Esophagus squamous epithelium (tissue), 5 donors: ENCODE data around the gene CDKN2A. TPM values are rescaled to one million over a fixed set of nuclear protein-coding genes. Genes with fewer than 3 reads are reported as not detected.

Experiments
- DNase-seq: peaks from one replicate; lab custom pipeline; 2025; lab: John Stamatoyannopoulos, UW
- H3K27ac ChIP-seq, 4 donors: fragments of 200-600 bp; sonication (generic); one replicate each; pipeline ENCODE4 v1.5.1; 2016 to 2019; ENCODE audit warnings: mild to moderate bottlenecking in 1 of 4
- H3K27me3 ChIP-seq, 4 donors: fragments of 200-600 bp; sonication (generic); 1 replicate in 3 of 4; 2 replicates in 1 of 4; pipeline versions ENCODE4 v1.5.1 to v1.6.0; 2017 to 2021; ENCODE audit warnings: antibody characterized with exemption in 1 of 4
- H3K36me3 ChIP-seq, 3 donors: fragments of 200-600 bp; sonication (generic); one replicate each; pipeline ENCODE4 v1.5.1; 2016 to 2019
- H3K4me1 ChIP-seq, 3 donors: fragments of 200-600 bp; sonication (generic); one replicate each; pipeline ENCODE4 v1.5.1; 2017 to 2019
- H3K4me3 ChIP-seq, 4 donors: fragments of 200-600 bp; sonication (generic); 1 replicate in 3 of 4; 2 replicates in 1 of 4; pipeline ENCODE4 v1.5.1; 2016 to 2019; ENCODE audit warnings: mild to moderate bottlenecking in 2 of 4, moderate library complexity in 1 of 4
- H3K9me3 ChIP-seq, 3 donors: fragments of 200-600 bp; sonication (generic); one replicate each; pipeline ENCODE4 v1.5.1; 2016 to 2019
- POLR2A ChIP-seq, 4 donors: fragments of 450-650 bp; IDR thresholded peaks; one replicate each; pipeline ENCODE4 v1.6.1; 2017; ENCODE audit warnings: antibody characterized with exemption in 4 of 4, mild to moderate bottlenecking in 4 of 4, moderate library complexity in 3 of 4
- WGBS, 2 donors: methylation state at CpG; one replicate each; pipeline ENCODE4 v1.1.5; 2018; 5-methylcytosine and 5-hydroxymethylcytosine counted together
- intact Hi-C: fragments of 100-400 bp; cut with DNase I; formaldehyde crosslinking; loops from one replicate; pipeline ENCODE4 v1.15.0; 2022
- total RNA-seq, 4 donors: library from RNA; depleted of rRNA; stranded (reverse); fragments of >200 nt; gene quantifications; one replicate each; pipeline ENCODE4 v1.1.0, GENCODE V29; 2016
- TF ChIP-seq, protein P1 (sequence below), 6 experiments: fragments of 450-650 bp in 4 of 6; fragments of 200-600 bp in 2 of 6; sonication (generic) in 2 of 6; IDR thresholded peaks; one replicate each; pipeline ENCODE4 v1.5.1; 2016 to 2019; ENCODE audit warnings: antibody characterized with exemption in 6 of 6, mild to moderate bottlenecking in 4 of 6, moderate library complexity in 4 of 6
- donor health status: DM: yes; HTN: yes; CAD: no.

CDKN2A gene
- total RNA-seq, 4 donors from 2014 or later: 1.5 to 20.2 (median 7.1) TPM

- intact Hi-C loops: no loop called here
- 90 to 100% methylated on average over 1 to 2 of the region's 2 CpGs for WGBS, 2 donors
- TF ChIP-seq, protein P1, sequence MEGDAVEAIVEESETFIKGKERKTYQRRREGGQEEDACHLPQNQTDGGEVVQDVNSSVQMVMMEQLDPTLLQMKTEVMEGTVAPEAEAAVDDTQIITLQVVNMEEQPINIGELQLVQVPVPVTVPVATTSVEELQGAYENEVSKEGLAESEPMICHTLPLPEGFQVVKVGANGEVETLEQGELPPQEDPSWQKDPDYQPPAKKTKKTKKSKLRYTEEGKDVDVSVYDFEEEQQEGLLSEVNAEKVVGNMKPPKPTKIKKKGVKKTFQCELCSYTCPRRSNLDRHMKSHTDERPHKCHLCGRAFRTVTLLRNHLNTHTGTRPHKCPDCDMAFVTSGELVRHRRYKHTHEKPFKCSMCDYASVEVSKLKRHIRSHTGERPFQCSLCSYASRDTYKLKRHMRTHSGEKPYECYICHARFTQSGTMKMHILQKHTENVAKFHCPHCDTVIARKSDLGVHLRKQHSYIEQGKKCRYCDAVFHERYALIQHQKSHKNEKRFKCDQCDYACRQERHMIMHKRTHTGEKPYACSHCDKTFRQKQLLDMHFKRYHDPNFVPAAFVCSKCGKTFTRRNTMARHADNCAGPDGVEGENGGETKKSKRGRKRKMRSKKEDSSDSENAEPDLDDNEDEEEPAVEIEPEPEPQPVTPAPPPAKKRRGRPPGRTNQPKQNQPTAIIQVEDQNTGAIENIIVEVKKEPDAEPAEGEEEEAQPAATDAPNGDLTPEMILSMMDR (IDR thresholded peaks at IDR 0.05): no peak
- no peak for TF ChIP-seq POLR2A (IDR thresholded peaks at IDR 0.05)
- no peaks in the 10 kb centered on the region for H3K36me3 ChIP-seq
- H3K4me1 ChIP-seq: no peaks in the 10 kb centered on the region
- no peak overlapping the region for H3K27ac ChIP-seq
- H3K4me3 ChIP-seq: no peak overlapping the region
- H3K9me3 ChIP-seq: peaks cover 0 to 3% (median 0%) of the 10 kb centered on the region in 3 donors
- DNase-seq: no peak
- peaks cover 0 to 35% (median 0%) of the 10 kb centered on the region in 4 donors for H3K27me3 ChIP-seq
Observed at GRCh38 chr9:21958833-21959232, 35.4 kb downstream of the CDKN2A start.

GRCh38 chr9:21945606-21946005, 48.6 kb downstream of the CDKN2A start:
- no peaks in the 10 kb centered on the region for H3K9me3 ChIP-seq
- WGBS, 2 donors: 50 to 100% methylated on average over 1 of the region's 2 CpGs
- no peaks in the 10 kb centered on the region for H3K27me3 ChIP-seq
- DNase-seq: no peak
- H3K36me3 ChIP-seq: no peaks in the 10 kb centered on the region
- H3K4me3 ChIP-seq: no peak overlapping the region
- intact Hi-C loops: no loop called here
- no peaks in the 10 kb centered on the region for H3K4me1 ChIP-seq
- H3K27ac ChIP-seq: no peak overlapping the region
- TF ChIP-seq, protein P1 (IDR thresholded peaks at IDR 0.05): no peak
- no peak for TF ChIP-seq POLR2A (IDR thresholded peaks at IDR 0.05)

GRCh38 chr9:21943464-21943863, 50.7 kb downstream of the CDKN2A start:
- Histone ChIP-seq H3K9me3 (no peaks in the 10 kb centered on the region), H3K36me3 (no peaks in the 10 kb centered on the region), H3K4me1 (no peaks in the 10 kb centered on the region), H3K27ac (no peak overlapping the region), H3K4me3 (no peak overlapping the region), H3K27me3 (no peaks in the 10 kb centered on the region)
- 73 to 88% methylated on average over 4 of the region's 4 CpGs for WGBS, 2 donors
- intact Hi-C loops: no loop called here
- DNase-seq: no peak
- TF ChIP-seq POLR2A (IDR thresholded peaks at IDR 0.05): no peak
- TF ChIP-seq, protein P1 (IDR thresholded peaks at IDR 0.05): no peak

DNA sequence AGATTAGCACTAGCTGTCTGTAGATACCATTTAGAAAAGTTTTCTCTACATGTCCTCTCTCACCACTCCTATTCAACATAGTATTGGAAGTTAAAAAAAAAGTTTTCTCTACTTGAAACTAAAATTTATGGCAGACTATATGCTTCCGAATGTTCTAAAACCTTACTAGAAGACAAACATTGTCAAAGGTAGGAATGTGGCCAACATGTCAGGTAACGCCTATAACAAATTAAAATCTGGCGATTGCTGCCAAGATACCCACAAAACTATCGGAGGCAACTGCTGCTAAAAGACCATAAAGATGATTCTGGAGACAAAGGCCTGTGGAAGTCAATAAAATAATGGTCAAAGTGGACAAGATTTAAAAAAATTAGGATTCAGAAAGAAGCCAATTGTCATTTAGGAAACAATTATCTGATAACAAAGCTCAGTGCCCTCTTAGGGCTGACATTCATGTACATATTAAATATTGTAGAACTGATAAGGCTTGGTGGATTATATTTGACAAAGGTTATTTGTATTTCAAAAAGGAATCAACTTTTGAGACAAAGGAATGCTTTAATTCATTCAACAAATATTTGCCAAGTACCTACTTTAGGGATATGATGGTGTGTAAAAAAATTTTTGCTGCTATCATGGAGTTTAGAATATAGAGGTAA, 52.7 kb downstream of the CDKN2A start:
- no peak overlapping the region for H3K27ac ChIP-seq
- intact Hi-C loops: no loop called here
- no peaks in the 10 kb centered on the region for H3K27me3 ChIP-seq
- H3K9me3 ChIP-seq: no peaks in the 10 kb centered on the region
- TF ChIP-seq, protein P1 (IDR thresholded peaks at IDR 0.05): no peak
- no peak for TF ChIP-seq POLR2A (IDR thresholded peaks at IDR 0.05)
- no peaks in the 10 kb centered on the region for H3K36me3 ChIP-seq
- WGBS, 2 donors: 84 to 87% methylated on average over 4 of the region's 4 CpGs
- no peak overlapping the region for H3K4me3 ChIP-seq
- DNase-seq: no peak
- no peaks in the 10 kb centered on the region for H3K4me1 ChIP-seq

- Histone ChIP-seq H3K27ac (no peak overlapping the region), H3K27me3 (no peaks in the 10 kb centered on the region), H3K9me3 (no peaks in the 10 kb centered on the region), H3K36me3 (peaks cover 0 to 14% (median 0%) of the 10 kb centered on the region in 3 donors), H3K4me3 (no peak overlapping the region), H3K4me1 (no peaks in the 10 kb centered on the region)
- WGBS, 2 donors: 79 to 94% methylated on average over 1 of the region's 1 CpG
- intact Hi-C loops: no loop called here
- DNase-seq: no peak
- TF ChIP-seq POLR2A (IDR thresholded peaks at IDR 0.05): no peak
- TF ChIP-seq, protein P1 (IDR thresholded peaks at IDR 0.05): no peak
Observed at GRCh38 chr9:21936161-21936560, 58.0 kb downstream of the CDKN2A start.
